AG04449 (cell line): ENCODE results near the gene DOCK4.

Experiments used
- CTCF ChIA-PET: fragments of 350-600 bp; formaldehyde crosslinking; extraction: SDS; loops from one replicate; lab custom pipeline; 2021; ENCODE audit warnings: antibody characterized with exemption; lab: Yijun Ruan, JAX
- POLR2A ChIA-PET: fragments of 400-600, 350-600 bp; formaldehyde crosslinking; extraction: SDS; loops from one replicate; lab custom pipeline; 2020; ENCODE audit warnings: antibody characterized with exemption, inconsistent platforms; lab: Yijun Ruan, JAX
- DNase-seq: peaks from one replicate; pipeline ENCODE4 v3.0.0-alpha.2; 2010; ENCODE audit warnings: low read depth, low spot score
- H3K4me3 ChIP-seq: 2 replicates; pipeline ENCODE4 v1.5.1; 2011; ENCODE audit warnings: low read depth, mild to moderate bottlenecking, control low read depth, low read length
- CTCF ChIP-seq: IDR thresholded peaks from one replicate; pipeline ENCODE4 v1.5.1; 2011; ENCODE audit warnings: mild to moderate bottlenecking, moderate library complexity, low read length, control low read depth, inconsistent platforms; ENCODE audit not compliant: insufficient read depth; ENCODE audit errors: missing control alignments

DOCK4 gene

DNA sequence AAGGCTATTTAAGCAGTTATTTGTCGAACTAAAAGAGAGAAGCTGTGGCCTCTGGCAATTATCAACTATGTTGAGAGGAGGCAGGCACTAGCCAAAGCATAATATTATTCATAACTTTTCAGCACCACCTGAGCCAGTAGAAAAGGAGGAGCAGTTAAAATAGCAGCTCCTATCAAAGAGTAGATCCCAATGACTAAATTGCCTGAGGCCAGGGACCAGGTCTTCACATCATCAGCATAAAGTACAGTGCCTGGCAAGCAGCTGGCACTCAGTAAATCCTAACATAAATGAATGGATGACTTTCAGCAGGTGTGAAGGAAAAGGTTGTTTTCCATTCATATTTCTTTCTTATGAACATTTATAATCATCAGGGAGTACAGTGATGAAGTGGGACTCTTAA is 334.9 kb downstream of the DOCK4 start:
- no peak for DNase-seq
- ChIA-PET CTCF (interaction anchor here (1.2 to 2.2 kb wide), 2 partner anchors 17 to 108 kb away, joined by 4 to 13 read pairs; no protein-coding TSS in a partner anchor), POLR2A (no interaction called here)
- TF ChIP-seq CTCF = no peak
- H3K4me3 ChIP-seq = no peak overlapping the region

- no peak for DNase-seq
- POLR2A ChIA-PET = no interaction called here
- no peak for TF ChIP-seq CTCF
- CTCF ChIA-PET = interaction anchor here (1.3 to 8.0 kb wide), 2 partner anchors 14 to 106 kb away, joined by 3 to 104 read pairs; no protein-coding TSS in a partner anchor
- no peak overlapping the region for H3K4me3 ChIP-seq
Observed at GRCh38 chr7:111869280-111869679, 336.9 kb downstream of the DOCK4 start.

DNA sequence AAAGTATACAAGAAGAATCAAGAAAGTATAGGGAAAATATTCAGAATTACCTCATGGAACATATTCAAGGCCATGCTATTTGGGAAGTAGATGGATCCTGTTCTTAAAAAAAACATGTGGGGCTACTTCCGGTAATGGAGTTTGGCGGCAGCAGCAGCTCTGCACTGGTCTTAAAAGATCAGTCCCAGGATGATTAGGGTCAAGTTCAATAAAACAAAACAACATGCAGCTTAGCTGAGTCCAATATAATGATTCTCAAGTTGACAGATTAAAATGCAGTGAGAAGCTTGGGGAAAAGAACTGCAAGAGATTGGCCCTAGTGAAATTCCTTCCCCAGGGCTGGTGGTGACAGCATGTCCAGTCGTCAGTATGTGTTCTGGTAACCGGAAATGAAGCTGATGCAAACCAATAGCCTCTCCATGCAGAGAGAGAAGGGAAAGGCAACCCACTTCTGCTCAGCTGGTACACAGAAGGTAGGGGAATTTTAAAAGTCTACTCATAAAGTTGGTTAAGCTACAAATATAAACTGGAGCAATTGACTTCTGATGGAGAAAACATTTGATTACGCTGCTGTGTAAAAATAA is 338.8 kb downstream of the DOCK4 start:
- ChIA-PET CTCF (interaction anchor here (1.0 to 8.0 kb wide), 5 partner anchors 12 to 126 kb away, joined by 3 to 104 read pairs (median 5); no protein-coding TSS in a partner anchor), POLR2A (no interaction called here)
- no peak overlapping the region for H3K4me3 ChIP-seq
- TF ChIP-seq CTCF = no peak
- DNase-seq = no peak

DNA sequence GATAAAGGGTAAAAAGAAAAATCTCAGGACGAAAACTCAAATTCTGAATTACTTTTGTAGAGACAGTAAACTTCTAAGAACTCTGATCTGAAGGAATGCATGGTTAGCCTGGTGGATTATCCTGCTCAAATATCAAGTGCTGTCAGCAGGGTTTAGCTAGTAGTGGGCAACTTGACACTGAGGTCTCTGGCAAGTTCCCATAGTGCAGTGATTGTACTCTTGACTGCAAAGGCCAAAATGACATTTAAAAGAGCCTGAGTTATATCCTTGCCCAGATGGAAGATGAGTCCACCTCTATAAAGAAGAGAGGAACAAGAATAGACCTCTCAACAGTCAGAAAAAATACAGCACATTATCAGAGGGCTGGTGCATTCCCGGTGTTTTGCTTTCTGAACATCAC is 339.4 kb downstream of the DOCK4 start:
- no peak for DNase-seq
- ChIA-PET POLR2A (interaction anchor here (0.7 kb wide), 1 partner anchor 346 kb away, joined by 3 read pairs; no protein-coding TSS in a partner anchor), CTCF (interaction anchor here (1.5 to 8.0 kb wide), 3 partner anchors 12 to 125 kb away, joined by 5 to 104 read pairs (median 9); no protein-coding TSS in a partner anchor)
- H3K4me3 ChIP-seq = no peak overlapping the region
- TF ChIP-seq CTCF = no peak

DNA sequence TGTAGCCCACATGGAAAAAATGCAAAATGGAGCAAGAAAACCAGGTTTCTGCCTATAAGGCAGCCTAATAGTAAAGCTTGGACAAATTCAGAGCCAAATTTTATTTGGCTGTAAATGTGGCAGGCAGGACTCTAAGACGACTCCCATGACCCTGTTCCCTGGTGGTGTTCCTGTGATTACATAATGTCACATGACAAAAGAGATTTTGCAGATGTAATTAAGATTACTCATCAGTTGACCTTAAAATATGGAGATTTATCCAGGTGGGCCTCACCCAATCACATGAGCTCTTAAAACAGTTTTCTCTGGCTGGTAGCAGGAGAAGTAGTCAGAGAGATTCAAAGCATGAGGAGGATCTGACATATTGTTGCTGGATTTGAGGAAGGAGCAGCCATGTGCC is 340.8 kb downstream of the DOCK4 start:
- POLR2A ChIA-PET = no interaction called here
- DNase-seq = no peak
- no peak for TF ChIP-seq CTCF
- H3K4me3 ChIP-seq = no peak overlapping the region
- CTCF ChIA-PET = interaction anchor here (1.1 to 8.0 kb wide), 6 partner anchors 10 to 548 kb away, joined by 3 to 104 read pairs (median 7); no protein-coding TSS in a partner anchor

GRCh38 chr7:111864291-111864976 is 341.8 kb downstream of the DOCK4 start:
- TF ChIP-seq CTCF = no peak
- no peak overlapping the region for H3K4me3 ChIP-seq
- CTCF ChIA-PET = interaction anchor here (1.1 to 8.0 kb wide), 6 partner anchors 9 to 549 kb away, joined by 3 to 104 read pairs (median 7); no protein-coding TSS in a partner anchor
- POLR2A ChIA-PET = no interaction called here
- DNase-seq = no peak
